CD4-positive, alpha-beta T cell treated with Interferon alpha-2 for 1 hour (primary cell): ENCODE measurements around the gene CCNB1.
A peak's percentile ranks its signal among the peaks of the same experiment; 100 is the strongest.
"Not testable (repeated sequence)": the region's sequence is repeated elsewhere in the genome, so short reads cannot be mapped to it uniquely, and the experiment has no call there.

Experiments used
- DNase-seq, 2 donors: peaks; one replicate each; pipeline ENCODE4 v3.0.0-alpha.2; 2020 to 2022

CCNB1 gene

GRCh38 chr5:69166686-69167492, at the start of gene CCNB1:
Gene CCNB1 (plus strand): TSS chr5:69167150. CDS start chr5:69167263, 113 bp downstream.
- peak; percentile 97 to 98 for DNase-seq

- no peak for DNase-seq
These were observed 37.5 kb upstream of the CCNB1 start for GRCh38 chr5:69129413-69129812.

- DNase-seq, result no peak
These were observed 36.7 kb upstream of the CCNB1 start for GRCh38 chr5:69130241-69130640.

GRCh38 chr5:69131304-69131703, 35.6 kb upstream of the CCNB1 start:
- DNase-seq, result no peak

- DNase-seq, result no peak
These were observed 32.8 kb upstream of the CCNB1 start for GRCh38 chr5:69134126-69134525.

GRCh38 chr5:69136293-69136692, 30.7 kb upstream of the CCNB1 start:
- DNase-seq, result no peak

- not testable (repeated sequence) for DNase-seq
These were observed 29.7 kb upstream of the CCNB1 start for GRCh38 chr5:69137208-69137607.

- DNase-seq, result no peak
These were observed 29.1 kb upstream of the CCNB1 start for GRCh38 chr5:69137807-69138206.

- no peak for DNase-seq
These were observed 28.2 kb upstream of the CCNB1 start for GRCh38 chr5:69138766-69139165.

GRCh38 chr5:69140239-69140638, 26.7 kb upstream of the CCNB1 start:
- DNase-seq, result not testable (repeated sequence)

- DNase-seq, result no peak
These were observed 26.1 kb upstream of the CCNB1 start for GRCh38 chr5:69140827-69141226.

- DNase-seq, result not testable (repeated sequence)
These were observed 18.4 kb upstream of the CCNB1 start for GRCh38 chr5:69148576-69148975.

GRCh38 chr5:69148981-69149675, 17.8 kb upstream of the CCNB1 start:
- DNase-seq, result no peak

- no peak for DNase-seq
These were observed 17.3 kb upstream of the CCNB1 start for GRCh38 chr5:69149676-69150010.

- no peak for DNase-seq
These were observed 14.2 kb upstream of the CCNB1 start for GRCh38 chr5:69152731-69153130.

GRCh38 chr5:69156456-69156855, 10.5 kb upstream of the CCNB1 start:
- no peak for DNase-seq

- DNase-seq, result no peak
These were observed 8.9 kb upstream of the CCNB1 start for GRCh38 chr5:69158039-69158438.

GRCh38 chr5:69160651-69161050, 6.3 kb upstream of the CCNB1 start:
- no peak for DNase-seq

- no peak for DNase-seq
These were observed 524 bp downstream of the CCNB1 start for GRCh38 chr5:69167493-69167855.

GRCh38 chr5:69167929-69168328, 979 bp downstream of the CCNB1 start:
- no peak for DNase-seq

GRCh38 chr5:69170495-69170894, 3.5 kb downstream of the CCNB1 start:
- no peak for DNase-seq

- DNase-seq, result no peak
These were observed 4.0 kb downstream of the CCNB1 start for GRCh38 chr5:69170969-69171368.

GRCh38 chr5:69181659-69182293, 14.8 kb downstream of the CCNB1 start:
- DNase-seq, result not testable (repeated sequence)

- no peak for DNase-seq
These were observed 17.7 kb downstream of the CCNB1 start for GRCh38 chr5:69184621-69185020.
